GM03348 (cell line): ENCODE results near the gene PAFAH2.

ENCODE experiments used
- DNase-seq: peaks from one replicate; pipeline ENCODE4 v3.0.0; 2012; ENCODE audit warnings: low spot score

Gene PAFAH2

GRCh38 chr1:25929016-25929415, 68.8 kb downstream of the PAFAH2 start:
- no peak for DNase-seq

- no peak for DNase-seq
Observed at GRCh38 chr1:25927521-25928265, 70.2 kb downstream of the PAFAH2 start.

- no peak for DNase-seq
Observed at GRCh38 chr1:25926731-25927496, 70.9 kb downstream of the PAFAH2 start.

GRCh38 chr1:25924454-25924853, 73.4 kb downstream of the PAFAH2 start:
- no peak for DNase-seq

GRCh38 chr1:25922971-25923552, 74.8 kb downstream of the PAFAH2 start:
- peak; percentile 63 for DNase-seq

GRCh38 chr1:25922056-25922970, 75.5 kb downstream of the PAFAH2 start:
- DNase-seq = peak; percentile 51

GRCh38 chr1:25918615-25919014, 79.2 kb downstream of the PAFAH2 start:
- no peak for DNase-seq

- DNase-seq = no peak
Observed at GRCh38 chr1:25917996-25918395, 79.9 kb downstream of the PAFAH2 start.

GRCh38 chr1:25916460-25916859, 81.4 kb downstream of the PAFAH2 start:
- DNase-seq = no peak

GRCh38 chr1:25914074-25914995, 83.5 kb downstream of the PAFAH2 start:
- peak; percentile 68 for DNase-seq

- no peak for DNase-seq
Observed at GRCh38 chr1:25913206-25913605, 84.7 kb downstream of the PAFAH2 start.

- peak; percentile 71 for DNase-seq
Observed at GRCh38 chr1:25912076-25912831, 85.6 kb downstream of the PAFAH2 start.

GRCh38 chr1:25911162-25911561, 86.7 kb downstream of the PAFAH2 start:
- no peak for DNase-seq
